ENCODE results near the gene ATAD3A.

DNA sequence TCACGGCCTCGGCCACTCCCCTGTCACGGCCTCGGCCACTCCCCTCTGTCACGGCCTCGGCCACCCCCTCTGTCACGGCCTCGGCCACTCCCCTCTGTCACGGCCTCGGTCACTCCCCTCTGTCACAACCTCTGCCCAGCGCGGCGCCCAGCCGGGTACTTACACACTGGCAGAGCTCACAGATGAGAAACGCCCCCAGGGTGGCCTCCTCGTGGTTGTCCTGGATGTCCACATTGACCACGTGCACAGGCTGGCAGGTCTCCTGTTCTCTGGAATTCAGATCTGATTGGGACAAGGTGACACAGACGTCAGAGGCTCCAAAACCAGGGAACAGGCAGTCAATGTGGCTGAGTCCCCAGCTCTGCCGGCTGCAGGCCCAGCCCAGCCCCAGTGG, 31.7 kb downstream of the ATAD3A start:
- no peak for TF ChIP-seq CTCF (IDR thresholded peaks at IDR 0.05; ENCODE audit: low read depth, low read length, poor library complexity, severe bottlenecking)
- TF ChIP-seq EZH2phosphoT487 (IDR thresholded peaks at IDR 0.05; ENCODE audit: borderline replicate concordance, low read length) = no peak
